Liver (tissue), 3 donors: ENCODE data around the gene SETX.

Experiments used
- JUND ChIP-seq, 2 donors: IDR thresholded peaks; 2 replicates each; pipeline ENCODE4 v1.6.1; 2016; ENCODE audit warnings: antibody characterized with exemption in 2 of 2
- MAX ChIP-seq: IDR thresholded peaks from 2 replicates; pipeline ENCODE4 v1.6.1; 2016; ENCODE audit warnings: antibody characterized with exemption
- NR2F2 ChIP-seq: IDR thresholded peaks from 2 replicates; pipeline ENCODE4 v1.6.1; 2016; ENCODE audit warnings: antibody characterized with exemption
- TAF1 ChIP-seq: conservative IDR thresholded peaks from 2 replicates; pipeline ENCODE4 v1.6.1; 2016; ENCODE audit warnings: antibody characterized with exemption, mild to moderate bottlenecking
- YY1 ChIP-seq: IDR thresholded peaks from 2 replicates; pipeline ENCODE4 v1.6.1; 2016; ENCODE audit warnings: antibody characterized with exemption, mild to moderate bottlenecking
- TF ChIP-seq, protein P1 (sequence below): fragments of 150-350 bp; IDR thresholded peaks from 2 replicates; pipeline ENCODE4 v1.5.1; 2017; ENCODE audit warnings: improper control_type of control experiment, low read depth, low read length; ENCODE audit not compliant: missing input control
- TF ChIP-seq, protein P2 (sequence below): IDR thresholded peaks from 2 replicates; pipeline ENCODE4 v1.6.1; 2016; ENCODE audit warnings: antibody characterized with exemption
- TF ChIP-seq, protein P3 (sequence below): IDR thresholded peaks from 2 replicates; pipeline ENCODE4 v1.6.1; 2016; ENCODE audit warnings: antibody characterized with exemption, mild to moderate bottlenecking
- donor health status: healthy.
- donor health status: healthy.

GRCh38 chr9:132387133-132387532 lies 32.3 kb upstream of the SETX start:
- TF ChIP-seq, protein P1, sequence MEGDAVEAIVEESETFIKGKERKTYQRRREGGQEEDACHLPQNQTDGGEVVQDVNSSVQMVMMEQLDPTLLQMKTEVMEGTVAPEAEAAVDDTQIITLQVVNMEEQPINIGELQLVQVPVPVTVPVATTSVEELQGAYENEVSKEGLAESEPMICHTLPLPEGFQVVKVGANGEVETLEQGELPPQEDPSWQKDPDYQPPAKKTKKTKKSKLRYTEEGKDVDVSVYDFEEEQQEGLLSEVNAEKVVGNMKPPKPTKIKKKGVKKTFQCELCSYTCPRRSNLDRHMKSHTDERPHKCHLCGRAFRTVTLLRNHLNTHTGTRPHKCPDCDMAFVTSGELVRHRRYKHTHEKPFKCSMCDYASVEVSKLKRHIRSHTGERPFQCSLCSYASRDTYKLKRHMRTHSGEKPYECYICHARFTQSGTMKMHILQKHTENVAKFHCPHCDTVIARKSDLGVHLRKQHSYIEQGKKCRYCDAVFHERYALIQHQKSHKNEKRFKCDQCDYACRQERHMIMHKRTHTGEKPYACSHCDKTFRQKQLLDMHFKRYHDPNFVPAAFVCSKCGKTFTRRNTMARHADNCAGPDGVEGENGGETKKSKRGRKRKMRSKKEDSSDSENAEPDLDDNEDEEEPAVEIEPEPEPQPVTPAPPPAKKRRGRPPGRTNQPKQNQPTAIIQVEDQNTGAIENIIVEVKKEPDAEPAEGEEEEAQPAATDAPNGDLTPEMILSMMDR: no peak
- no peak for TF ChIP-seq MAX
- TF ChIP-seq YY1: no peak
- no peak for TF ChIP-seq JUND (IDR thresholded peaks at IDR 0.05)
- TF ChIP-seq TAF1: no peak
- TF ChIP-seq, protein P2, sequence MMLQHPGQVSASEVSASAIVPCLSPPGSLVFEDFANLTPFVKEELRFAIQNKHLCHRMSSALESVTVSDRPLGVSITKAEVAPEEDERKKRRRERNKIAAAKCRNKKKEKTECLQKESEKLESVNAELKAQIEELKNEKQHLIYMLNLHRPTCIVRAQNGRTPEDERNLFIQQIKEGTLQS: no peak
- TF ChIP-seq, protein P3, sequence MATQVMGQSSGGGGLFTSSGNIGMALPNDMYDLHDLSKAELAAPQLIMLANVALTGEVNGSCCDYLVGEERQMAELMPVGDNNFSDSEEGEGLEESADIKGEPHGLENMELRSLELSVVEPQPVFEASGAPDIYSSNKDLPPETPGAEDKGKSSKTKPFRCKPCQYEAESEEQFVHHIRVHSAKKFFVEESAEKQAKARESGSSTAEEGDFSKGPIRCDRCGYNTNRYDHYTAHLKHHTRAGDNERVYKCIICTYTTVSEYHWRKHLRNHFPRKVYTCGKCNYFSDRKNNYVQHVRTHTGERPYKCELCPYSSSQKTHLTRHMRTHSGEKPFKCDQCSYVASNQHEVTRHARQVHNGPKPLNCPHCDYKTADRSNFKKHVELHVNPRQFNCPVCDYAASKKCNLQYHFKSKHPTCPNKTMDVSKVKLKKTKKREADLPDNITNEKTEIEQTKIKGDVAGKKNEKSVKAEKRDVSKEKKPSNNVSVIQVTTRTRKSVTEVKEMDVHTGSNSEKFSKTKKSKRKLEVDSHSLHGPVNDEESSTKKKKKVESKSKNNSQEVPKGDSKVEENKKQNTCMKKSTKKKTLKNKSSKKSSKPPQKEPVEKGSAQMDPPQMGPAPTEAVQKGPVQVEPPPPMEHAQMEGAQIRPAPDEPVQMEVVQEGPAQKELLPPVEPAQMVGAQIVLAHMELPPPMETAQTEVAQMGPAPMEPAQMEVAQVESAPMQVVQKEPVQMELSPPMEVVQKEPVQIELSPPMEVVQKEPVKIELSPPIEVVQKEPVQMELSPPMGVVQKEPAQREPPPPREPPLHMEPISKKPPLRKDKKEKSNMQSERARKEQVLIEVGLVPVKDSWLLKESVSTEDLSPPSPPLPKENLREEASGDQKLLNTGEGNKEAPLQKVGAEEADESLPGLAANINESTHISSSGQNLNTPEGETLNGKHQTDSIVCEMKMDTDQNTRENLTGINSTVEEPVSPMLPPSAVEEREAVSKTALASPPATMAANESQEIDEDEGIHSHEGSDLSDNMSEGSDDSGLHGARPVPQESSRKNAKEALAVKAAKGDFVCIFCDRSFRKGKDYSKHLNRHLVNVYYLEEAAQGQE: no peak
- no peak for TF ChIP-seq NR2F2
